Measurements from ENCODE around the gene CAPS.
A peak's percentile ranks its signal among the peaks of the same experiment; 100 is the strongest.

CAPS gene

DNA sequence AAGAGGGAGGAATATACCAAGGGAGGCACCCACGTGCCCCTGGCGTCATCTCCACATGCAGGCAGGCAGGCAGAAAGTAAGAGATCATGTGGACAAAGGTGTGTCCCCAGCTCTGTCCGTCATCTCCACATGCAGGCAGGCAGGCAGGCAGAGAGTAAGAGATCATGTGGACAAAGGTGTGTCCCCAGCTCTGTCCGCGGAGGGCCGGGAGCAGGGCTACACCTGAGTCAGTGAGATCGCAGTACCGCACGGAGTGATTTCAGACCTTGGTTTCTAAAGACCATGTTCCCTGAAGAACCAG lies 22.2 kb downstream of the CAPS start:
- DNase-seq = no peak

DNA sequence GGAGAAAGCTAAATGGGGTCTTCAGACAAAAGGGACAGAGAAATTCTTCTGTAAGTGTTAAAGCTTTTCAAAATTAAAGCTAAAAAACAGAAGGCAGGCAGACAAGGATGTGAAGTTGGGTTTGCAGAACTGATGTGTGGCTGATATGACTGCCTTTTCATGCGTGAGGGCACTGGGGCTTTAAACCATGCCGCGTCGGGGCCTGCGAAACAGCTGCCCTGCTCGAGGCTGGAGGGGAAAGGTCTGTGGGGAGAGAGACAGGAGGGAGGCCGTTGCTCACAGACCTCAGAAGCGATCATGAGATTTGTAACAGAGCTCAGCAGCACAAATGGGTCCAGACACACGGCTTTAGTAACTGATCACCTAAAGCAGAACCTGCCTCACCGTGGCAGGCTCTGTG lies 23.5 kb downstream of the CAPS start:
- no peak for DNase-seq

DNA sequence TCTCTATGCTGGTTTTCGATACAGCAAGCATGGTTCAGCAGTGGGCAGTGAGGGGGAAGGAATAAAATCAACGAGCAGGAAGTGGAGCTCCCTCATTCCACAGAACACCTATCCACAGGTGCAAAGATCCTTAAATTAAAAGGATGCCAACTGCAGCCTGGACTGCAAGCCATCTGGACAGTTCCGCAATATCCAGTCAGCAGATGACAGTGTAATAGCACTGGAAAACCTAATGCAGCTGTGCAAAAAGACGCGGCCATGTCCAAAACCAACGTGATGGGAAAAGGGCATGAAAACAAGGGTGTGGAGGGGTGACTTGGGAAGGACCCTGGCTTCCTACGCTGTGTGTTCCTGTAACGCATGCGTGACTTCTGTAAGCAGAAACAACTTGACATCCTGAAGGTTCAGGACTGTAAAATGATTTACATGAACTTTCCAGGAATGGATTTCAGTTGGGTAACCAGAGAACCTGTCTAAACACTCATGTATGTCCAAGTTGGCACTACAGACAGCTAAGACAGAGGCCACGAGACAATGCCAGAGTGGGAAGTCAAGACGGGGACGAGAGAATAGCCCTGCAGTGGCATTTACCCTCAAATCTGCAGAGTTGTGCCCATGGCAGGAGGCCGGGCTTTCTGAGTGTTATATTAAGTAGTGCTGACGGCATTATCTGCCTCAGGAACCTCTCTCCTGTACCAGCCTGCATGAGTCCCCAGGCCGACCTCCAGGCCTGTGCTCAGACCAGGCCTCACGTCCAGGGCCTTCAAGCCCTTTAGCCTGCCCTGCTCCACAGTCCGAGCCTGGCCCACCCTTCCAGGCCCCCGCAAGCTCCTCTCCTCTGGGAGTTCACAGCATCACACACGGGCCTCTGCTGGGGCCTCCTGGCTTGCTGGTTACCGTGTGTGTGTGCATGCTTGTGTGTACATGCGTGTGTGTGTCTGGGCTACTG lies 26.5 kb downstream of the CAPS start:
- no peak for DNase-seq

DNA sequence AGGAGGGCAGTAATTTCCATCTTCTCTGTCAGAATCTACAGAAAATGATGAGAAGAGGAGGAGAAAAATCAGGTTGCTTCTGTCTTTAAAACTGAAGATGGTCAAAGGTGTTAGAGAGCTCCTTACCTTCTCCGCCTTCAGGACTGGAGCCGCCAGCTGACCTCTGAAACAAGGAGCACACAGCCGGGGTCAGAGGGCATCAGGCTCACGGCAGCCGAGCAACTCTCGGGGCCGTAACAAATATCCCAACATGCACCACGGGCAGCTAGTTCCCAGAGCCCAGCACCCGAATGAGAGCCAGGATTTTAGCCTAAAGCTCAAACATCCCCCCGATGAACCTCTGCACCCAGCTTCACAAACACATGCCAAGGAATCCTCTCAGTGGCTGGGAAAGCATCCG lies 27.6 kb downstream of the CAPS start:
- no peak for DNase-seq

DNA sequence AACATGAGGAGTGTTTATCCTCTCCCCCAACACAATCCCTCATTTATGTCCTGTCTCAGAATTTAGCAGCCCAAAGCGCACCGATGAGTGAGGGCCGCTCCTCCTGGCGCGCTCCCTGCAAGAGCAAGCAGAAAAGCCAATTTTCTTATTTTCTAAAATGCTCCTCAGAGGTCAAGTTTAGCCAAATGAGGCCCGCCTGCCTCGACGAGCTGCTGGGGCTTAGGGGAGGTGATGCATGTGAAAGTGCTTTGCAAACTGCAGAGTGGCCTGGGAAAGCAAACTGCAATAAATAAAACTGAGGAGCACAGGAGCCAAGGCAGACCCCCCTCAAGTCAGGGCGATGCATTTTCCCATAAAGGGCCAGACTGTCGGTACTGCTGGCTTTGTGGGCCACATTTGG lies 29.0 kb downstream of the CAPS start:
- no peak for DNase-seq

DNA sequence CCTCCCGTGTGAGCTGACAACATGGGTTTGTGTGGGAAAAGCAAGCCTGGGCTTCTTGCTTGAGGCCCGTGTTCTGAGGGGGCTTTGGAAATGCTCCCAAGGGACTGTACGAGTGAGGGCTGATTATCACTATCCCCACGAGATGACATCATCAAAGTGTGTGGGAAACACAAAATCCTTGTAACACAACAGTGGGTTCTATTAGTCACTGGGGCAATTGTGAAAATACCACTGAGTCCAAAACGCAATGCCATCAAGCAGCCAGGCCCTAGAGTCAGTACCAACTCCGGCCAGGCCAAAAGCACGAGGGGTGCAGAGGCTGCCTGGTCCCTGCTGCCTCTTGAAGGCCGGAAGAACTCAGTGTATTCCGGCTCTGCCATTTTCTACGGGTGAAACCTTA lies 29.6 kb downstream of the CAPS start:
- DNase-seq = no peak

DNA sequence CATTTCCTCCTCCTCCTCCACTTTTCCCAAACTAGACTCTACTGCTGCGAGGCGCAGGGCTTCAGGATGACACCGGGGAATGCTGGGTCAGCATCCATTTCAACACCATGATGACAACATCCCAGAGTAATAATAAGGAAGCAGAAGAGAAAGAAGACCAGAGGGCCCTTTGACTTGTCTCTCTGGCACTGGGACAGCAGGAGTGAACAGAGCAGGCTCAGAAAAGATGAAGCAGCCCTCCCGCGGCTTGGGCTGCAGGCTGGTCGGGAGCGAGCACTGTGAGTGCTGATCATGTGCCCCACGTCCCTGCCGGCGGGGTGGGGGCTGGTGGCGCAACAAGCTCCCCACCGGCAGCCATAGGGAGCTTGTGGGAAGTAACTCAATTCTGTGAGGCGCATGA lies 33.4 kb downstream of the CAPS start:
- no peak for DNase-seq

DNA sequence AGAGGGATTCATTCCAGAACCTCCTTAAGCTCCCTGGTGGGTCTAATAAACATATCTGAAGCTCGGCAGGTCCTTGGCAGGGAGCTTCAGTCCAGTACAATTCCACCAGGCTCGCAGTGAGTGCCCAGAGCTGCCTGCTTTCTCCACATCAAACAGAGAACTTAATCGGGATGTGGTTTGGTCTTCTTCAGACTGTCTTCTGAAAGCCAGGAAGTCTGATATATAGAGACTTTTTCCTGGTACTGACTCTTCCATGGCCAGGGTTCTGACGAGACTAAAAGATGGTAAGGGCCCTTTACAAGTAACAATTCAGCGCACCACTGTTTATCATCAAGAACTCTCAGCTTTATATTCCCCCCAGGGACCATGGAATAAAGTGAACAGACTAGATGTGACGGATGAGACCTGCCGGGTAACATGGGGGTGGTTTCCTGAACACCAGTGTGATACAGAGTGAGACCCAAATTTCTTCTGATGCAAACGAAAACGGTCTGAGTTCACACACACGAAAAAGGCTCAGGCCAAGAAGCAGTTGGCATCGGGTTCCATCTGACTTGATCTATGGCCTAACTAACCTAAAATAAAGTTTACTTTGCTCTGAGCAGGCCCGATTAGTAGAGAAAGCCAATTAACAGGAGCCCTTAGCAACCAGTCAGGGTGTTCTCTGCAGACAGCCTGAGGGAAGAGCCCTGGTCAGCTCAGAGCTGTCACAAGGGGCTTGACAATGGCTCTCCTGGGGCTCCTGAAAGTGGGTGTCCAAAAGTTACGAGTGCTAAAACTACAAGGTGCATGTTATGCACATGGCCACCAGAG lies 34.9 kb downstream of the CAPS start:
- no peak for DNase-seq

DNA sequence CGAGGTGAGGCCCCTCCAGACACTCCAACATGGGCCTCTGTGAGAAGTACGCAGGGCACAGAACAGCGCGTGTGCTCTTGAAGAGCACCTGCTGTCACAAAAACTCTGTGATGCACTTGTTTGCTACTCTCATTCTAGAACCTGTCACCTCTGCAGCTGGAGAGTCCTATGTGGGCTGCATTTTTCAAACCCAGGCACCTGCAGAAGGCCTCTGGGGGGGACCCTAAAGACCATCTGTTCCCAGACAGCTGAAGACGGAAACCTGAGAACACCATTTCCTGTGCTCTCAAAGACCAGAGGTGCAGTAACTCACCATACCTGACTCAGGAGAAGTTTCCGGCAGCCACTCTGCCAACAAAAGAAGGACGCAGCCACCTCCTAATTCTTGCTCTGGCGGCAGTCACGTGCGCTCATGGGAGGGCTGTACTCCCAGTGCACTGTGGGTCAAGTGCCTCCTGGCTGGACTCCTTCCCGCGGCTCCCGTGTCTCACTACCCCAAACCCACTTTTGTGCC lies 35.8 kb downstream of the CAPS start:
- DNase-seq = peak; percentile 64

DNA sequence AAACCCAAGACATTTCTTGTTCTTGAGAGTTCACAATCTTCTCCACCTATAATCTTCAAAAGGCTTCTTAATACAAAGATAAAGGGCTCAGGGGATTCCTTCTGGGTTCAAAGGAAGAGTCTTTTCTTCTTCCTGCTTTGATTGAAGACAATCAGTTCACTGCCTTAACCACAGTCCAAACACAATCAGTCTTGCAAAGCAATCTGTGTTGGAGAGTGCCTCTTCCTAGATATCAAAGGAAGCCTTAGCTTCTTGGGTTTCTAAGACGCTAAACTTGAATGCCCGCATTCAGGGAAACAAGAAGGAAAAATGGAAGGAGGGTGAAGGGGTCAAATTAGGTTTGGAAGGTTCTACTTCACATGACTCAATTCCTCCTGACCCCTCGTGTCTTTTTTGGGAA lies 36.7 kb downstream of the CAPS start:
- DNase-seq = no peak

DNA sequence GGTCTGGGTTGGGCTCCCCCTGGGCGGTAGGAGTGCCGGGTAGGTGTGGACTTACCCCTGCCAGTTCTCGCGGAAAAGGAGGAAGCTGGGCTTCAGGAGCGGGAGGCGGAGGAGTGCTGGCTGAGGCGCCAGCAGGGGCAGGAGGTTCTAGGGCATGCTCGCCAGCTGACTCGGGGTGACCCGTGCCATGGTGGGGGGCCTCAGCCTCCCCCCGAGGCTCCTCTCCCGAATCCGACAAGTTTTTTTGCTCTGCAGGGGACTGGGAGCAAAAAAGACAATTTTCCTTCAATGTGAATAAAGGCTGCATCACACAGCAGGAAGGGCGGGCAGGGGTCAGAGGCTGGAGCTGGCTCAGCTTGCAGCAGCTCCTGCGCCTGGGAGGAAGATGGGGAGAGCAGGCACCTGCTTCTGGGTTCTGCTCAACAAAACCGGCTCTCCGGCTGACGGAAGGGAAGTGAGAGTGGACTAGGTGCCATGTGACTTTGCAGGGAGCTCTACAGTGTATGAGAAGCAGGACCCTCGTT lies 37.3 kb downstream of the CAPS start:
- DNase-seq = no peak

DNA sequence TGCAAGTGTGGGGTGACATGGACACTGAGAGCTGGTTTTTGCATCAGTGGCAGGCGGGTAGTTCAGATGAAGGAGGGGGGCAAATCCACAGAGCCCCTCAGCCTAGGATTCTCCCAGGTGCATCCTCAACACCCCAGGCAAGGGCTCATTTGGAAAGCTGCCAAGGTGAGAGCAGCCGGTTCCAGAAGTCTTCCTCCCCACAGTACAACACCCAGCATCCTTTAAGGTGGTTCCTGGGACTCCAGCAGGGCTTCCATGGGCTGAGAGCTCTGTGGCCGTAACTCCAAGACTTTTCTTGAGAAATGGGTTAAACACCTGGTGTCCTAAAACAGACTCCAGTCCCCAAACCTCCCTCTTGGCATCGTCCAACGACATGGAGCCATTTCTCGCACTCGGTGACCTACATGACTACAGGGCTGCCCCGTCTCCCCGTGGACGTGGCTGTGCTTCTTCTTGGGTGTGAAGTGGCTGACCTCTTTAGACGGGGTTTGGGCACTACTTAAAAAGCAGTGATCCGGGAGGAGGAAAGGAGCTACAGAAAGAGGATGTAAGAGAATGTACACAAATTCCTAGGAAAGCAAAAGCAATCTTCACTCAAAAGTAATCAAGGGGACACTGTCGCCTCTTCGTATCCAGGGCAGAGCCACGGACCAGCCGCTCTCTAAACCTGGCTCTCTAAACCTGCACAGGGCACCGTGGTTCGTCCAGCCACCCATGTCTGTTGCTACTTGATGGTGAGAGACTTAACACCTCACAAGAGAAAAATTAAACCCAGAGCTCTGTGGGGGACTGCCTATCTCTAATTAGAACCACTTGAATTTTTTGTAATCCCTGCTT lies 38.4 kb downstream of the CAPS start:
- no peak for DNase-seq

DNA sequence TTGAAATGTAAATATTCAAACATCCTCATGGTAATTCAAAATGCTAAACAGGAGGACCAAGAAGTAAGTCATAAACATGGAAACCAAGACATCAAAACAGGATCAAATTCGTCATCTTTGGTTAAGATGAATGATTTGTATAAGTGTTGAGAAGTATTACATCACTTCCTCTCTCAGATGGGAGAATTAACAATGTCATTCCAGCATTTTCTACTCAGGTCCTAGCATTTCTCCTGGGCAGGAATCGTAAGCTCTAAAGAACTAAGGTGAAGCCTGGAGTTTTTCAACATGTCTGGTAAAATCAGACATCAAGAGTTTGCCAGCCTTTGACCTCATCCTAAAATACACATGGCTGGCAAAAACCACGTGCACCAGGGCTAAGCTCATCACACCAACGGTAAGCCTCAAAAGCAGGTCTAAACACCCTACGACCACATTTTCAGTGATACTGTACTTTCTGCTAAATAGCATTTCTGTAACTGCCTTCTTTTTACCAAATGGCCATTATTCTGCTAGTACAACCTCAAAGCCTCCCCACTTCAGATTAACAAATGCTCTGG lies 39.1 kb downstream of the CAPS start:
- DNase-seq = no peak

DNA sequence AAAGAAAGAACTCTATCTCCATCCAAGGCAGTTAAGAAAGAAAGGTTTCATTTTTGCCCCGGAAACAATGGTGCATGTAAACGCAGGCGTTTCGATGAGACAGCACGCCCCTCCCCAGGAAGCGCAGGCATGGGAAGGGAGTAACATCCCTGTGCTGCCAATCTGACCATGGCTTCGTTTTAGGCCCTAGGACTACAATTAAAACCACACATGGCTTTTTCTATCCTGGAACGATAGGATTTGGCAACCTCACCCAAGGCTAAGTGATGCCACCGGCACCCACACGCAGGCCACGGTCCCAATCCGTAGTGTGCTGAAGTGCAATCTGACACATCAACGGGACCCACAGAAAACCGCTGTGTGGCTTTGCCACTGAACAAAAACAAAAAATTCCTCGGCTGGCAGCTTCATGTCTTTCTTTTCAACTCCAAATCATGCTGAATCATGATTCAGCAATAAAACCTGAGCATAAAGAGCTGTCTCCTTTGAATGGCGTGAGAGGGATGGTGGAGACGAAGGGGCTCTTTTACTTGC lies 39.7 kb downstream of the CAPS start:
- no peak for DNase-seq

DNA sequence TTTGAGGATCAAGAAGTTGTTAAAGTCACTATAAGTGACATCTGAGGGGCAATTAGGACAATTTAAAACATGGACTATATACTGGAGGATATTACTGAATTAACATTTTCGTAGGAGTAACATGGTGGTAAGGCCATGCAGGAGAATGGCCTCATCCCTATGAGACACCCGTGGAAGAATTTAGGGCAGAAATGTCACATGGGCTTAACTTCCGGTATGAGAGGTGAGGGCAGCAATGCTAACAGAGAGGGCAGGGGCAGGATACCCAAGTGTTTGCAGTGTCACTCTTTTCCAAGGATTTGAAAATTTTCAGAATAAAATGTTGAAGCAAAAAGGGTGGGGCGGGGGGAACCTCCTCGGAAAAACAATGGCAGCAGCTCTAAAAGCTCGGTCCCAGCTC lies 40.2 kb downstream of the CAPS start:
- no peak for DNase-seq

DNA sequence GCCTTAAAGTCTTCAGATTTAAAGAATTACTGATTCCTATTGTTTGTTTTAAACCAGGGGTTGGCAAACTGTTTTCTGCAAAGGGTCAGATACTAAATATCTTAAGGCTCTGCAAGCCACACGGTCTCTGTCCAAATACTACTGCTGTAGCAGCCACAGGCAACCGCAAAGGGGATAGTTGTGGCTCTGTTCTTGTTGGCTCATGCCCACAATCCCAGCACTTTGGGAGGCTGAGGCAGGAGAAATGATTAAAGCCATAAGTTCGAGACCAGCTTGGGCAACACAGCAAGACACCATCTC lies 41.5 kb downstream of the CAPS start:
- no peak for DNase-seq

DNA sequence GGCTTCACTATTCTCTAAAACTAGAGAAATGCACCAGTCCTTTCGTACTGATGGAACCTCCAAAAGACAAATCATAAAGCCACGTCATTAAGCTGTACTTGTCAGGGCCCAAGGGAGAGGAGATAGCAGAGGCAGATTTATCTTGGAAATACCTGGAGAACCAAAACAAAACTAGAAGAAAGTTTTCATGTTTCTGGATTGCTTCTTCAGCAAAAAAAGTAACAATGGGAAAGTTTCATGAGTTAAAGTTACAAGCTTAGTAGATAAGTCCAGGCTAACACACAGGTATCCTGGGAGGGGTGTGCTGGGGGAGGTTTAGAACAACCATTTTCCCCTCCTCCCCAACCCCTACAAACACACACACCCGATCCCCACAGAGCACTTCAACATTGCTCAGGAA lies 42.3 kb downstream of the CAPS start:
- no peak for DNase-seq

DNA sequence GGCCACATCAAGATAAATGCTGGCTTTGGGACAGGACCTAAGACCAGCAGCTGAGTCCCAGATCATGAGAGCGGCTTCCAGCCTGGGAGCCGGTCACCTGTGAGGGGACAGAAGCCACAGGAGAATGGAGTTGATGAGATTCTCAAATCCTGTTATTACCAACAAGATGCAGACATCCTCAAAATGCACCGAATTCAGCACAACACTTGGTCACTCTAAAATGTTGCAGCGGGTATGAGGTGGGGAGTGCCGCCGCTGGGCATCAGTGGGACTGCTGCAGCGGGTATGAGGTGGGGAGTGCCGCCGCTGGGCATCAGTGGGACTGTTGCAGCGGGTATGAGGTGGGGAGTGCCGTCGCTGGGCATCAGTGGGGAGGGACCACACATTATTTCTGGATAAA lies 42.7 kb downstream of the CAPS start:
- DNase-seq = no peak

DNA sequence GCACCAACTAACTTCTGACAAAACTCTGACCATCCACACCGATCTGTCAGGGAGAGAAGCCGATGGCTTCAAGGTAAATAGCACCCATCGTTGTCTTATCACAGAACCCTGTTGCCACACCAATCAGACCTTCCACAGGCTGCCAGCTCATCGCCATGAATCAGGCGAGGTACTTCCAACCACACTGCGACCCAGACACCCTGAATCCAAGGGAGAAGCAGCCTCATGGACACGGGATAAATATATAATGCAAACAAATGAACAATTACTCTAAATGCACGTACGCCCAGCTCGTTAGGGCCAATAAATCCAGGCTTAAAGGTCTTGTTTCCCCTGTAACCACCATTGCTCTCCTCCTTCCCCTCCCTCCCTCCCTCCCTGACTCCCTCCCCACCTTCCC lies 43.1 kb downstream of the CAPS start:
- no peak for DNase-seq

DNA sequence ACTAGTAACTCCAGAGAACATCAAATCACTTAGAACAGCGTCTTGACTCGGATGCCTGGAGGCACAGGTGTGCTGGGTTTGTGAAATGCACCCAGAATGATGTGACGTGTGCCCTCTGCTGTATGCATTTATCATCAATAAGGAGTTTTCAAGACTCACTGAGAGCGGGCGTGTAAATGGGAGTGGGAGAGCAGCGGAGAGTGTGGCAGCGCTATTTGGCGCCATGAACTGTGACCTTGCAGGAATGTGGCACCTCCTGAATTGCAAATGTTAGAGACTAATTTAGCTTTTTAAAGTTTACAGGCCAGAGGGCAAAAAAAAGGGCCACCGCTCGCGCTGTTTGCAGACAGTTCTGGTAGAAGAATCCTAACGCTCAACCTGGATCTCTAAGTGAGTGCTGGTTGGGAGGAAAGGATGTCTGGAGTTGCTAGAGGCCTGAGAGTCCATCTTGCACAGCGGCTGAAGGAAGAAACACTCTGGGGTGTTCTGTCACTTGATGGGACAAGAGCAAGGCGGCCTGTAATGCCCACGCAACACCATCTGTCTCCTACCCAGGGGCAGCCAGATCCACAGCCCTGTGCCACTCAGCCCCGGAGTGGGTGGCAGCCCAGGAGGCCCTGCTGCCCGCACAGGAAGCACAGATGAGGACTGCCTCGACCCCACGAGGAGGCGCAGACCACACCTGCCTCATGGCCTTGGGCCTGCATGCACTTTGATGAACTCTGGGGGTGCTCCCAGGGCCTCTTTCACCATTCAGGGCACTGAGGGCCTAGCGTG lies 44.2 kb downstream of the CAPS start:
- DNase-seq = no peak

DNA sequence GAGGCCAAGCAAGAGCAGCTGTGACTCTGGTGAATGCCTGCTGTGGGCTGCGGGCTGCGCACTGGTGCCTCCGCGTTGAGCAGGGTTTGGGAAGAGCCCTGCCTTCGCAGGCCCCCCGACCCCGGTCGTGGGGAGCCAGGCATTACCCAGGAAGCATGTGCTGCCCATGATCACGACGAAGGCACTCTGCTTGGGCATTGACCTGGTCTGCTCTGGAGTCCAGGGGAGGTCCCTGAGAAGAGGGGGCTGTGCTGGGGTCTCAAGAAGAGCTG lies 44.7 kb downstream of the CAPS start:
- no peak for DNase-seq

Measured in NCI-H2107 (cell line).